Liver (tissue), 9 donors: ENCODE measurements around the gene DOCK10. TPM values are rescaled to one million over a fixed set of nuclear protein-coding genes. Genes with fewer than 3 reads are reported as not detected.

ENCODE experiments used
- DNase-seq: peaks from one replicate; pipeline ENCODE4 v3.0.0-alpha.2; 2017; ENCODE audit warnings: low spot score
- H3K27ac ChIP-seq, 2 donors: one replicate each; pipeline ENCODE4 v1.7.0; 2013; ENCODE audit warnings: inconsistent platforms in 2 of 2, low read length in 2 of 2, control low read depth in 1 of 2, low read depth in 1 of 2, mild to moderate bottlenecking in 1 of 2
- H3K27me3 ChIP-seq, 4 donors: one replicate each; pipeline versions ENCODE4 v1.6.1 to v1.7.0; 2013; ENCODE audit warnings: low read length in 3 of 4, inconsistent platforms in 1 of 4, mild to moderate bottlenecking in 1 of 4, moderate library complexity in 1 of 4; ENCODE audit not compliant: control insufficient read depth in 4 of 4, insufficient read depth in 4 of 4
- H3K36me3 ChIP-seq, 4 donors: one replicate each; pipeline versions ENCODE4 v1.6.1 to v1.7.0; 2013; ENCODE audit warnings: low read length in 3 of 4, mild to moderate bottlenecking in 3 of 4, low read depth in 1 of 4, moderate library complexity in 1 of 4; ENCODE audit not compliant: control insufficient read depth in 4 of 4, insufficient read depth in 3 of 4
- H3K4me1 ChIP-seq, 4 donors: one replicate each; pipeline versions ENCODE4 v1.6.1 to v1.7.0; 2013; ENCODE audit warnings: low read length in 3 of 4, mild to moderate bottlenecking in 3 of 4, moderate library complexity in 1 of 4; ENCODE audit not compliant: control insufficient read depth in 4 of 4, insufficient read depth in 4 of 4
- H3K4me3 ChIP-seq, 3 donors: one replicate each; pipeline versions ENCODE4 v1.6.1 to v1.7.0; 2013; ENCODE audit warnings: low read length in 3 of 3, control low read depth in 1 of 3, low read depth in 1 of 3, mild to moderate bottlenecking in 1 of 3
- H3K9ac ChIP-seq, 2 donors: one replicate each; pipeline ENCODE4 v1.7.0; 2013; ENCODE audit warnings: low read length in 2 of 2, mild to moderate bottlenecking in 2 of 2, moderate library complexity in 2 of 2, control low read depth in 1 of 2, low read depth in 1 of 2
- H3K9me3 ChIP-seq, 4 donors: one replicate each; pipeline versions ENCODE4 v1.6.1 to v1.7.0; 2013; ENCODE audit warnings: low read length in 3 of 4; ENCODE audit not compliant: control insufficient read depth in 4 of 4
- CTCF ChIP-seq: fragments of 150-350 bp; IDR thresholded peaks from 2 replicates; pipeline ENCODE4 v1.5.1; 2017; ENCODE audit warnings: improper control_type of control experiment, low read depth, low read length; ENCODE audit not compliant: missing input control
- EGR1 ChIP-seq, 2 donors: IDR thresholded peaks; 2 replicates each; pipeline ENCODE4 v1.6.1; 2016 to 2018; ENCODE audit warnings: antibody characterized with exemption in 2 of 2, low read depth in 2 of 2
- FOXA1 ChIP-seq: IDR thresholded peaks from 2 replicates; pipeline ENCODE4 v1.6.1; 2016; ENCODE audit warnings: antibody characterized with exemption
- FOXA2 ChIP-seq: IDR thresholded peaks from 2 replicates; pipeline ENCODE4 v1.6.1; 2016; ENCODE audit warnings: antibody characterized with exemption
- GABPA ChIP-seq, 2 donors: IDR thresholded peaks in 1 of 2; conservative IDR thresholded peaks in 1 of 2; 2 replicates each; pipeline ENCODE4 v1.6.1; 2016; ENCODE audit warnings: antibody characterized with exemption in 2 of 2, mild to moderate bottlenecking in 1 of 2, moderate library complexity in 1 of 2
- HNF4A ChIP-seq, 2 donors: conservative IDR thresholded peaks; 2 replicates each; pipeline ENCODE4 v1.6.1; 2016; ENCODE audit warnings: antibody characterized with exemption in 2 of 2, mild to moderate bottlenecking in 2 of 2
- HNF4G ChIP-seq: IDR thresholded peaks from 2 replicates; pipeline ENCODE4 v1.6.1; 2016; ENCODE audit warnings: antibody characterized with exemption
- MAX ChIP-seq: IDR thresholded peaks from 2 replicates; pipeline ENCODE4 v1.6.1; 2016; ENCODE audit warnings: antibody characterized with exemption
- NR2F2 ChIP-seq: IDR thresholded peaks from 2 replicates; pipeline ENCODE4 v1.6.1; 2016; ENCODE audit warnings: antibody characterized with exemption
- RAD21 ChIP-seq, 2 donors: IDR thresholded peaks; 2 replicates each; pipeline ENCODE4 v1.6.1; 2016; ENCODE audit warnings: antibody characterized with exemption in 2 of 2, mild to moderate bottlenecking in 2 of 2
- REST ChIP-seq: IDR thresholded peaks from 2 replicates; pipeline ENCODE4 v1.6.1; 2016; ENCODE audit warnings: antibody characterized with exemption, mild to moderate bottlenecking
- RXRA ChIP-seq, 2 donors: IDR thresholded peaks; 2 replicates each; pipeline ENCODE4 v1.6.1; 2017 to 2018; ENCODE audit warnings: antibody characterized with exemption in 2 of 2, mild to moderate bottlenecking in 1 of 2
- SP1 ChIP-seq: IDR thresholded peaks from 2 replicates; pipeline ENCODE4 v1.6.1; 2018; ENCODE audit warnings: antibody characterized with exemption, mild to moderate bottlenecking
- TAF1 ChIP-seq: conservative IDR thresholded peaks from 2 replicates; pipeline ENCODE4 v1.6.1; 2016; ENCODE audit warnings: antibody characterized with exemption, mild to moderate bottlenecking
- YY1 ChIP-seq: IDR thresholded peaks from 2 replicates; pipeline ENCODE4 v1.6.1; 2016; ENCODE audit warnings: antibody characterized with exemption, mild to moderate bottlenecking
- ZBTB33 ChIP-seq: IDR thresholded peaks from 2 replicates; pipeline ENCODE4 v1.6.1; 2016; ENCODE audit warnings: antibody characterized with exemption
- WGBS: extraction: QIAGEN DNeasy Blood & Tissue Kit; methylation state at CpG from one replicate; pipeline ENCODE4 v1.1.7; 2013; 5-methylcytosine and 5-hydroxymethylcytosine counted together
- polyA plus RNA-seq, 2 donors: library from polyadenylated mRNA; stranded (reverse) in 1 of 2; unstranded in 1 of 2; fragments of 200-250 nt in 1 of 2; fragments of >200 nt in 1 of 2; fragmentation: Nextera tagmentation in 1 of 2; extraction: Ambion mirVana in 1 of 2; gene quantifications; one replicate each; pipeline versions ENCODE4 v1.2.1 to v1.2.3, GENCODE V29; 2013 to 2015
- total RNA-seq, 2 donors: library from RNA; depleted of rRNA; stranded (reverse); fragments of >200 nt; gene quantifications; one replicate each; pipeline ENCODE4 v1.2.3, GENCODE V29; 2014
- donor health status: healthy.
- donor health status: healthy.
- donor health status: healthy.
- donor health status: healthy.
- donor health status: healthy.

Gene DOCK10
- total and polyA plus RNA-seq, 4 donors = 1.2 to 15.3 (median 6.8) TPM

GRCh38 chr2:224860786-224861185 lies 181.5 kb downstream of the DOCK10 start:
- no peak for DNase-seq
- Histone ChIP-seq H3K36me3 (peaks cover 0 to 8% (median 2%) of the 10 kb centered on the region in 4 donors), H3K27me3 (no peaks in the 10 kb centered on the region), H3K27ac (no peak overlapping the region), H3K9ac (no peak overlapping the region), H3K4me1 (no peaks in the 10 kb centered on the region), H3K4me3 (no peak overlapping the region), H3K9me3 (no peaks in the 10 kb centered on the region)
- TF ChIP-seq RXRA (IDR thresholded peaks at IDR 0.05) (no peak), MAX (no peak), NR2F2 (no peak), CTCF (no peak), FOXA2 (no peak), RAD21 (IDR thresholded peaks at IDR 0.05) (no peak), REST (no peak), GABPA (IDR thresholded peaks at IDR 0.05 in 1 of 2, conservative IDR thresholded peaks at IDR 0.05 in 1 of 2) (no peak), ZBTB33 (no peak), HNF4G (no peak), EGR1 (IDR thresholded peaks at IDR 0.05; ENCODE audit: low read depth in 2 of 2) (no peak), SP1 (no peak)

- 88% methylated on average over 12 of the region's 12 CpGs for WGBS
- Histone ChIP-seq H3K27ac (no peak overlapping the region), H3K9me3 (no peaks in the 10 kb centered on the region), H3K4me1 (no peaks in the 10 kb centered on the region), H3K4me3 (no peak overlapping the region), H3K27me3 (no peaks in the 10 kb centered on the region), H3K36me3 (peaks cover 0 to 6% (median 0%) of the 10 kb centered on the region in 4 donors), H3K9ac (no peak overlapping the region)
- no peak for DNase-seq
- no peak for TF ChIP-seq FOXA1
- TF ChIP-seq TAF1 = no peak
- no peak for TF ChIP-seq RXRA (IDR thresholded peaks at IDR 0.05)
- TF ChIP-seq SP1 = no peak
- no peak for TF ChIP-seq ZBTB33
- TF ChIP-seq HNF4G = no peak
- no peak for TF ChIP-seq NR2F2
- TF ChIP-seq CTCF = no peak
- TF ChIP-seq YY1 = no peak
- TF ChIP-seq HNF4A (conservative IDR thresholded peaks at IDR 0.05) = no peak
- no peak for TF ChIP-seq REST
Observed at GRCh38 chr2:224851811-224852210, 190.5 kb downstream of the DOCK10 start.
